GM13977 (cell line): ENCODE data around the gene PGK2.
"Not testable (repeated sequence)": the region's sequence is repeated elsewhere in the genome, so short reads cannot be mapped to it uniquely, and the experiment has no call there.

ENCODE experiments used
- DNase-seq: peaks from one replicate; pipeline ENCODE4 v3.0.0; 2012; ENCODE audit warnings: low spot score
- CTCF ChIP-seq: IDR thresholded peaks from 2 replicates; pipeline ENCODE4 v1.5.1; 2012; ENCODE audit warnings: mild to moderate bottlenecking, control low read depth; ENCODE audit not compliant: insufficient read depth; ENCODE audit errors: extremely low read depth, missing control alignments
- in situ Hi-C: fragments of 300-500 bp; cut with MboI; formaldehyde crosslinking; loops from one replicate; pipeline ENCODE4 v1.12.0; 2022; ENCODE audit warnings: low sequenced_read_pairs, low pct_unique_long_range_greater_than_20kb, mixed read lengths, inconsistent platforms; ENCODE audit not compliant: unreplicated experiment

PGK2 gene

GRCh38 chr6:49805246-49805645 lies 18.2 kb upstream of the PGK2 start:
- TF ChIP-seq CTCF = no peak
- DNase-seq = no peak
- in situ Hi-C loops = no loop called here

- in situ Hi-C loops = no loop called here
- TF ChIP-seq CTCF = no peak
- no peak for DNase-seq
Measured at GRCh38 chr6:49801525-49801924, 14.4 kb upstream of the PGK2 start.

GRCh38 chr6:49799090-49799489 lies 12.0 kb upstream of the PGK2 start:
- TF ChIP-seq CTCF = no peak
- DNase-seq = no peak
- in situ Hi-C loops = no loop called here

GRCh38 chr6:49796842-49797455 lies 9.9 kb upstream of the PGK2 start:
- DNase-seq, in situ Hi-C loops: not testable (repeated sequence)

- no peak for DNase-seq
- in situ Hi-C loops = no loop called here
Measured at GRCh38 chr6:49790341-49790740, 3.3 kb upstream of the PGK2 start.

GRCh38 chr6:49784272-49784671 lies 2.8 kb downstream of the PGK2 start:
- no peak for TF ChIP-seq CTCF
- in situ Hi-C loops = no loop called here
- DNase-seq = no peak

More at GRCh38 chr6:49790341-49790740, 3.3 kb upstream of the PGK2 start:
- TF ChIP-seq CTCF = no peak

- no peak for DNase-seq
- in situ Hi-C loops = no loop called here
- TF ChIP-seq CTCF = no peak
Measured at GRCh38 chr6:49782725-49783124, 4.4 kb downstream of the PGK2 start.
